Omental fat pad (tissue), 4 donors: ENCODE measurements around the gene MYH3. TPM values are rescaled to one million over a fixed set of nuclear protein-coding genes. Genes with fewer than 3 reads are reported as not detected.

Experiments
- ATAC-seq: fragments of 150-250 bp; one replicate; pipeline ENCODE4 v1.9.1; 2016; ENCODE audit warnings: mild to moderate bottlenecking, moderate library complexity; ENCODE audit not compliant: low FRiP score
- DNase-seq: peaks from one replicate; pipeline ENCODE4 v3.0.0-alpha.2; 2019; ENCODE audit warnings: low spot score
- CTCF ChIP-seq, 3 donors: fragments of 450-650 bp; IDR thresholded peaks; one replicate each; pipeline ENCODE4 v1.5.1; 2016 to 2017; ENCODE audit warnings: antibody characterized with exemption in 3 of 3, mild to moderate bottlenecking in 3 of 3, moderate library complexity in 2 of 3
- total RNA-seq, 4 donors: library from RNA; depleted of rRNA; stranded (reverse); fragments of >200 nt; gene quantifications; one replicate each; pipeline ENCODE4 v1.1.0, GENCODE V29; 2016

The MYH3 gene
- total RNA-seq, 4 donors from 2014 or later: 2.3 to 2.8 (median 2.5) TPM

- no peak for TF ChIP-seq CTCF (IDR thresholded peaks at IDR 0.05)
- no peak for DNase-seq
- ATAC-seq: no peak
Measured at GRCh38 chr17:10585529-10585928, 71.6 kb downstream of the MYH3 start.

GRCh38 chr17:10583834-10584233 lies 73.3 kb downstream of the MYH3 start:
- ATAC-seq (no peak), DNase-seq (no peak)
- no peak for TF ChIP-seq CTCF (IDR thresholded peaks at IDR 0.05)

- no peak for ATAC-seq
- no peak for DNase-seq
- TF ChIP-seq CTCF (IDR thresholded peaks at IDR 0.05): no peak
Measured at GRCh38 chr17:10579270-10579669, 77.8 kb downstream of the MYH3 start.

Other genes starting within 250 kb of the MYH3 start
- not detected for gene MYH8, start 235.4 kb downstream of the MYH3 start, total RNA-seq
- gene MYH4, start 187.8 kb downstream of the MYH3 start, total RNA-seq: not detected
- gene MYH1, start 138.8 kb downstream of the MYH3 start, total RNA-seq: under 1 TPM in 1 of 4 donors, not detected in 3; 0.96 TPM
- gene MYH2, start 107.7 kb downstream of the MYH3 start, total RNA-seq: under 1 TPM in 1 of 4 donors, not detected in 3; 0.12 TPM
- gene SCO1, start 40.2 kb upstream of the MYH3 start, total RNA-seq: 10 to 100 TPM; 18.0 to 35.4 (median 24.2) TPM
- gene ADPRM, start 40.3 kb upstream of the MYH3 start, total RNA-seq: 10 to 100 TPM in 1 of 4 donors, 1 to 10 TPM in 3; 7.7 to 12.5 (median 9.7) TPM
- gene TMEM220, start 72.7 kb upstream of the MYH3 start, total RNA-seq: 10 to 100 TPM in 3 of 4 donors, 1 to 10 TPM in 1; 7.8 to 17.4 (median 13.4) TPM
- not detected for gene TMEM238L, start 146.8 kb upstream of the MYH3 start, total RNA-seq
- gene PIRT, start 180.8 kb upstream of the MYH3 start, total RNA-seq: under 1 TPM in 1 of 4 donors, not detected in 3; 0.09 TPM